K562 (cell line): Measurements from ENCODE around the gene SNTG2. TPM values are rescaled to one million over a fixed set of nuclear protein-coding genes. Genes with fewer than 3 reads are reported as not detected.

Experiments used
- ATAC-seq: fragments of 200-7000 bp; cut with Tn5 transposase; 3 replicates; pipeline ENCODE4 v1.9.1; 2020; ENCODE audit warnings: moderate library complexity
- BruUV-seq: library from RNA; stranded (reverse); fragments of 400-500 nt; replicated peaks from 2 replicates; lab custom pipeline; 2021; lab: Mats Ljungman, UMichigan
- CTCF ChIA-PET: fragments of 300-600 bp; formaldehyde crosslinking; extraction: SDS; loops from one replicate; lab custom pipeline; 2021; ENCODE audit warnings: low intra/inter-chr PET ratio; lab: Yijun Ruan, JAX
- POLR2A ChIA-PET: fragments of 300-600, 350-650 bp; sonication (Branson Sonifier 250); formaldehyde crosslinking; extraction: SDS; loops from one replicate; lab custom pipeline; 2021; ENCODE audit warnings: antibody characterized with exemption, inconsistent platforms; lab: Yijun Ruan, JAX
- DNase-seq, 4 experiments: peaks; one replicate each; pipeline versions ENCODE4 v3.0.0 to v3.0.0-alpha.2; 2011 to 2018; ENCODE audit warnings: low spot score in 3 of 4, mixed read lengths in 3 of 4; ENCODE audit errors: extremely low read depth in 1 of 4
- FAIRE-seq: peaks from 2 replicates; lab custom pipeline; 2011; peaks lifted over from hg19 to GRCh38; lab: Jason Lieb, UNC
- H2AFZ ChIP-seq: 2 replicates; pipeline ENCODE4 v1.6.0; 2011; ENCODE audit warnings: low read depth, low read length, control low read depth, inconsistent platforms
- H3K27ac ChIP-seq: fragments of 200-600 bp; 3 replicates; pipeline ENCODE4 v1.8.0; 2011; ENCODE audit warnings: low read depth, mild to moderate bottlenecking, control low read depth, inconsistent platforms, low read length, moderate library complexity, mixed read lengths; ENCODE audit errors: extremely low read depth
- H3K27me3 ChIP-seq, 2 experiments: fragments of 300-600 bp in 1 of 2; 2 replicates in 1 of 2; 3 replicates in 1 of 2; pipeline versions ENCODE4 v1.6.0 to v1.8.0; 2011; ENCODE audit warnings: inconsistent platforms in 2 of 2, low read length in 2 of 2, mild to moderate bottlenecking in 1 of 2, mixed read lengths in 1 of 2, moderate library complexity in 1 of 2; ENCODE audit not compliant: control insufficient read depth in 2 of 2, insufficient read depth in 2 of 2
- H3K36me3 ChIP-seq: fragments of 300-600 bp; 3 replicates; pipeline ENCODE4 v1.8.0; 2011; ENCODE audit warnings: mild to moderate bottlenecking, low read length, inconsistent platforms; ENCODE audit not compliant: control insufficient read depth, insufficient read depth
- H3K4me1 ChIP-seq, 2 experiments: fragments of 200-600 bp in 1 of 2; replicated peaks in 1 of 2; 2 replicates in 1 of 2; 3 replicates in 1 of 2; pipeline versions ENCODE4 v1.5.1 to v1.8.0; 2011; ENCODE audit warnings: inconsistent platforms in 2 of 2, low read length in 2 of 2, mild to moderate bottlenecking in 1 of 2, mixed read lengths in 1 of 2, moderate library complexity in 1 of 2; ENCODE audit not compliant: control insufficient read depth in 2 of 2, insufficient read depth in 2 of 2
- H3K4me2 ChIP-seq: 2 replicates; pipeline ENCODE4 v1.6.1; 2011; ENCODE audit warnings: low read length, control low read depth, inconsistent platforms, mixed read lengths; ENCODE audit not compliant: insufficient read depth
- H3K4me3 ChIP-seq: fragments of 200-600 bp; sonication (generic), shearing (Covaris generic); 2 replicates; pipeline ENCODE4 v1.5.1; 2016; ENCODE audit warnings: control low read depth, inconsistent platforms
- H3K79me2 ChIP-seq: fragments of 200-600 bp; 3 replicates; pipeline ENCODE4 v1.8.0; 2011; ENCODE audit warnings: low read length, inconsistent platforms; ENCODE audit not compliant: control insufficient read depth, insufficient read depth
- H3K9ac ChIP-seq, 2 experiments: 2 replicates each; pipeline versions ENCODE4 v1.6.0 to v1.6.1; 2011; ENCODE audit warnings: low read depth in 2 of 2, low read length in 2 of 2, control low read depth in 1 of 2, inconsistent platforms in 1 of 2, mild to moderate bottlenecking in 1 of 2, mixed read lengths in 1 of 2; ENCODE audit not compliant: insufficient read depth in 1 of 2
- H3K9me1 ChIP-seq: one replicate; pipeline ENCODE4 v1.6.0; 2011; ENCODE audit warnings: inconsistent platforms, mild to moderate bottlenecking, low read length, moderate library complexity; ENCODE audit not compliant: control insufficient read depth, insufficient read depth
- H3K9me3 ChIP-seq: replicated peaks from 2 replicates; pipeline ENCODE4 v1.5.1; 2011; ENCODE audit warnings: low read depth, low read length, inconsistent platforms; ENCODE audit not compliant: control insufficient read depth, insufficient read depth
- H4K20me1 ChIP-seq: replicated peaks from 2 replicates; pipeline ENCODE4 v1.6.1; 2011; ENCODE audit warnings: low read length, inconsistent platforms, mixed read lengths; ENCODE audit not compliant: control insufficient read depth, insufficient read depth
- AFF1 ChIP-seq, 2 experiments: fragments of 450-650 bp; IDR thresholded peaks; 2 replicates each; pipeline ENCODE4 v1.6.1; 2018; ENCODE audit warnings: mild to moderate bottlenecking in 2 of 2, low read depth in 1 of 2; ENCODE audit not compliant: partially characterized antibody in 2 of 2
- CTBP1 ChIP-seq: fragments of 450-650 bp; IDR thresholded peaks from 2 replicates; pipeline ENCODE4 v1.6.1; 2016; ENCODE audit warnings: borderline replicate concordance
- ELF2 ChIP-seq: fragments of 250-450 bp; sonication (Bioruptor Pico); IDR thresholded peaks from 2 replicates; pipeline ENCODE4 v1.5.0; 2021; ENCODE audit warnings: mild to moderate bottlenecking
- ILF3 ChIP-seq: fragments of 450-650 bp; IDR thresholded peaks from 2 replicates; pipeline ENCODE4 v1.6.1; 2018; ENCODE audit warnings: antibody characterized with exemption, mild to moderate bottlenecking, moderate library complexity, borderline replicate concordance
- LCOR ChIP-seq: sonication (generic); formaldehyde crosslinking; IDR thresholded peaks from 2 replicates; pipeline ENCODE4 v1.8.0; 2022; ENCODE audit warnings: mild to moderate bottlenecking, missing genetic modification reagents
- NFXL1 ChIP-seq: fragments of 450-650 bp; formaldehyde crosslinking; IDR thresholded peaks from 2 replicates; pipeline ENCODE4 v1.4.0; 2021; ENCODE audit warnings: mild to moderate bottlenecking
- NKRF ChIP-seq: fragments of 450-650 bp; IDR thresholded peaks from 2 replicates; pipeline ENCODE4 v1.6.1; 2016; ENCODE audit warnings: borderline replicate concordance
- RUNX1 ChIP-seq: sonication (generic); IDR thresholded peaks from 2 replicates; pipeline ENCODE4 v1.6.1; 2016; ENCODE audit warnings: antibody characterized with exemption, low read depth
- SMAD1 ChIP-seq: fragments of 150-350 bp; IDR thresholded peaks from 2 replicates; pipeline ENCODE4 v1.6.1; 2014; ENCODE audit warnings: low read length, low read depth; ENCODE audit not compliant: partially characterized antibody
- TCF3 ChIP-seq: sonication (generic); formaldehyde crosslinking; IDR thresholded peaks from 2 replicates; pipeline ENCODE4 v1.4.0; 2020; ENCODE audit warnings: mild to moderate bottlenecking, missing genetic modification reagents
- XRCC3 ChIP-seq: fragments of 450-650 bp; IDR thresholded peaks from 2 replicates; pipeline ENCODE4 v1.6.1; 2017; ENCODE audit warnings: mild to moderate bottlenecking, moderate library complexity
- ZNF124 ChIP-seq: sonication (generic); formaldehyde crosslinking; IDR thresholded peaks from 2 replicates; pipeline ENCODE4 v1.8.1; 2022; ENCODE audit warnings: missing genetic modification reagents
- ZNF354B ChIP-seq: fragments of 250-450 bp; sonication (Bioruptor Pico); IDR thresholded peaks from 2 replicates; pipeline ENCODE4 v1.4.0; 2020
- WGBS: fragments of 100-300 bp; shearing (Covaris generic); methylation state at CpG from one replicate; pipeline ENCODE4 v1.1.6; 2016; ENCODE audit warnings: low coverage, mixed read lengths; ENCODE audit not compliant: insufficient coverage; ENCODE audit errors: missing lambda C conversion rate; 5-methylcytosine and 5-hydroxymethylcytosine counted together
- in situ Hi-C: fragments of 300-500 bp; cut with MboI; formaldehyde crosslinking; loops from 4 replicates; pipeline ENCODE4 v1.15.0; 2018; ENCODE audit warnings: inconsistent platforms, mixed read lengths
- intact Hi-C: fragments of 100-400 bp; cut with micrococcal nuclease; formaldehyde crosslinking; loops from 2 replicates; pipeline ENCODE4 v1.14.2; 2022
- polyA plus RNA-seq, 8 experiments: library from polyadenylated mRNA; depleted of rRNA in 4 of 8; stranded (reverse) in 5 of 8; unstranded in 3 of 8; fragments of >200 nt; fragmentation: Nextera tagmentation in 2 of 8; fragmentation: Illumina TruSeq in 1 of 8; extraction: Ambion mirVana in 2 of 8; extraction: Trizol in 1 of 8; gene quantifications; 2 replicates each; pipeline versions ENCODE4 v1.2.1 to v1.2.3, GENCODE V29; 2011 to 2014; ENCODE audit warnings: inconsistent platforms in 1 of 8, missing spikeins in 1 of 8
- total RNA-seq, 7 experiments: library from RNA; depleted of rRNA in 6 of 7; stranded (reverse); fragments of >200 nt in 6 of 7; fragmentation: Illumina TruSeq in 2 of 7; extraction: Trizol in 2 of 7; gene quantifications; 2 replicates each; pipeline versions ENCODE4 v1.2.1 to v1.2.3, GENCODE V29; 2011 to 2021; ENCODE audit warnings: low replicate concordance in 1 of 7
- TF ChIP-seq, protein P1 (sequence below): fragments of 450-650 bp; formaldehyde crosslinking; IDR thresholded peaks from 2 replicates; pipeline ENCODE4 v1.4.0; 2022; ENCODE audit warnings: mild to moderate bottlenecking, moderate library complexity
- TF ChIP-seq, protein P2 (sequence below): fragments of 250-450 bp; sonication (Bioruptor Pico); IDR thresholded peaks from 2 replicates; pipeline ENCODE4 v1.4.0; 2020

Gene SNTG2
- total and polyA plus RNA-seq, 9 of the 15 experiments (the other 6 are each of a cell fraction or from before 2014, with no cell fraction given), result not detected

GRCh38 chr2:980176-980575 is 29.5 kb downstream of the SNTG2 start:
- Histone ChIP-seq H3K27ac (no peak overlapping the region), H3K27me3 (peaks cover 0 to 27% of the 10 kb centered on the region in 2 experiments; a peak in 1 of 5 replicates), H3K4me3 (no peak overlapping the region), H4K20me1 (no peaks in the 10 kb centered on the region; the same call in 1 of the 2 replicates), H3K9me3 (no peaks in the 10 kb centered on the region; the same call in 1 of the 2 replicates), H3K9ac (no peak overlapping the region), H3K9me1 (no peaks in the 10 kb centered on the region), H3K36me3 (no peaks in the 10 kb centered on the region), H3K79me2 (no peaks in the 10 kb centered on the region), H3K4me2 (no peak overlapping the region), H2AFZ (no peak overlapping the region), H3K4me1 (no peaks in the 10 kb centered on the region)
- CTCF ChIA-PET, result no interaction called here
- in situ Hi-C loops (no loop called here), intact Hi-C loops (no loop called here)
- POLR2A ChIA-PET, result no interaction called here
- no peak for FAIRE-seq
- BruUV-seq, result no TSS peak
- no peak for DNase-seq
- no peak for ATAC-seq
- 0% methylated on average over 4 of the region's 4 CpGs for WGBS
- no peak for TF ChIP-seq ILF3
- no peak for TF ChIP-seq RUNX1
- TF ChIP-seq NKRF, result no peak
- no peak for TF ChIP-seq AFF1 (IDR thresholded peaks at IDR 0.05; ENCODE audit: low read depth in 1 of 2, partially characterized antibody in 2 of 2)
- TF ChIP-seq NFXL1 (CRISPR knock-in tag), result no peak
- TF ChIP-seq ELF2 (CRISPR knock-in tag), result no peak
- no peak for TF ChIP-seq CTBP1
- TF ChIP-seq, protein P1, sequence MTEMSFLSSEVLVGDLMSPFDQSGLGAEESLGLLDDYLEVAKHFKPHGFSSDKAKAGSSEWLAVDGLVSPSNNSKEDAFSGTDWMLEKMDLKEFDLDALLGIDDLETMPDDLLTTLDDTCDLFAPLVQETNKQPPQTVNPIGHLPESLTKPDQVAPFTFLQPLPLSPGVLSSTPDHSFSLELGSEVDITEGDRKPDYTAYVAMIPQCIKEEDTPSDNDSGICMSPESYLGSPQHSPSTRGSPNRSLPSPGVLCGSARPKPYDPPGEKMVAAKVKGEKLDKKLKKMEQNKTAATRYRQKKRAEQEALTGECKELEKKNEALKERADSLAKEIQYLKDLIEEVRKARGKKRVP (CRISPR knock-in tag), result no peak
- no peak for TF ChIP-seq TCF3 (CRISPR knock-in tag)
- no peak for TF ChIP-seq XRCC3
- TF ChIP-seq, protein P2, sequence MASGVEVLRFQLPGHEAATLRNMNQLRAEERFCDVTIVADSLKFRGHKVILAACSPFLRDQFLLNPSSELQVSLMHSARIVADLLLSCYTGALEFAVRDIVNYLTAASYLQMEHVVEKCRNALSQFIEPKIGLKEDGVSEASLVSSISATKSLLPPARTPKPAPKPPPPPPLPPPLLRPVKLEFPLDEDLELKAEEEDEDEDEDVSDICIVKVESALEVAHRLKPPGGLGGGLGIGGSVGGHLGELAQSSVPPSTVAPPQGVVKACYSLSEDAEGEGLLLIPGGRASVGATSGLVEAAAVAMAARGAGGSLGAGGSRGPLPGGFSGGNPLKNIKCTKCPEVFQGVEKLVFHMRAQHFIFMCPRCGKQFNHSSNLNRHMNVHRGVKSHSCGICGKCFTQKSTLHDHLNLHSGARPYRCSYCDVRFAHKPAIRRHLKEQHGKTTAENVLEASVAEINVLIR (CRISPR knock-in tag), result no peak
- TF ChIP-seq SMAD1, result no peak
- no peak for TF ChIP-seq ZNF124 (CRISPR knock-in tag)
- TF ChIP-seq ZNF354B (CRISPR knock-in tag), result no peak
- TF ChIP-seq LCOR (CRISPR knock-in tag), result no peak
